H1 (cell line): ENCODE measurements around the gene WWC2. TPM values are rescaled to one million over a fixed set of nuclear protein-coding genes. Genes with fewer than 3 reads are reported as not detected.

ENCODE experiments used
- E2F6 ChIP-seq: IDR thresholded peaks from 2 replicates; pipeline ENCODE4 v1.6.1; 2012; ENCODE audit warnings: inconsistent platforms
- polyA plus RNA-seq, 7 experiments: library from polyadenylated mRNA; depleted of rRNA in 3 of 7; stranded (reverse) in 5 of 7; unstranded in 2 of 7; fragments of >200 nt in 5 of 7; fragments of 200-250 nt in 2 of 7; gene quantifications; 1 replicate in 5 of 7; 2 replicates in 1 of 7; 4 replicates in 1 of 7; pipeline versions ENCODE4 v1.2.1 to v1.2.3, GENCODE V29; 2011 to 2013; ENCODE audit warnings: missing spikeins in 2 of 7, mixed read lengths in 2 of 7
- total RNA-seq: library from RNA; stranded (reverse); fragmentation: NEBNext Ultra II Directional; extraction: Animal tissue kit (Norgen Biotek cat#: 25700); gene quantifications from 2 replicates; pipeline ENCODE4 v1.2.1, GENCODE V29; 2021

Gene WWC2
- total and polyA plus RNA-seq, 2 of the 8 experiments (the other 6 are each of a cell fraction or from before 2014, with no cell fraction given) = 17.6 to 135 TPM

GRCh38 chr4:183240581-183241321, 141.7 kb downstream of the WWC2 start (continued):
- no peak for TF ChIP-seq E2F6
